ENCODE measurements around the gene CAD. TPM values are rescaled to one million over a fixed set of nuclear protein-coding genes. Genes with fewer than 3 reads are reported as not detected.
"Not testable (repeated sequence)": the region's sequence is repeated elsewhere in the genome, so short reads cannot be mapped to it uniquely, and the experiment has no call there.

Gene CAD
- total RNA-seq, 1 experiment from 2014 or later = 57.8 TPM

GRCh38 chr2:27264253-27264752 is 47.1 kb downstream of the CAD start:
- no peaks in the 10 kb centered on the region for H3K9me3 ChIP-seq (replicated peaks)
- peak overlapping the region; percentile 46 for H3K4me3 ChIP-seq
- H3K4me1 ChIP-seq = peaks cover 5% of the 10 kb centered on the region; the same call in 1 of the 2 replicates
- no peaks in the 10 kb centered on the region for H3K36me3 ChIP-seq
- no peak for DNase-seq
- no peak overlapping the region for H3K27ac ChIP-seq
- H3K27me3 ChIP-seq = peaks cover 35% of the 10 kb centered on the region

GRCh38 chr2:27264753-27265535 is 47.8 kb downstream of the CAD start:
- Histone ChIP-seq H3K27ac (no peak overlapping the region), H3K9me3 (replicated peaks) (no peaks in the 10 kb centered on the region), H3K27me3 (peaks cover 35% of the 10 kb centered on the region), H3K36me3 (no peaks in the 10 kb centered on the region), H3K4me3 (peak overlapping the region; percentile 46), H3K4me1 (peaks cover 5% of the 10 kb centered on the region; the same call in 1 of the 2 replicates)
- DNase-seq = peak; percentile 82 to 87

GRCh38 chr2:27265536-27265870 is 48.3 kb downstream of the CAD start:
- H3K4me3 ChIP-seq = no peak overlapping the region
- H3K9me3 ChIP-seq (replicated peaks) = no peaks in the 10 kb centered on the region
- peaks cover 36% of the 10 kb centered on the region for H3K27me3 ChIP-seq

GRCh38 chr2:27268296-27268695 is 51.1 kb downstream of the CAD start:
- not testable (repeated sequence) for H3K4me3 ChIP-seq; H3K27ac ChIP-seq; H3K9me3 ChIP-seq (replicated peaks); DNase-seq; H3K4me1 ChIP-seq; H3K36me3 ChIP-seq
- H3K27me3 ChIP-seq = peaks cover 32% of the 10 kb centered on the region

More at GRCh38 chr2:27265536-27265870, 48.3 kb downstream of the CAD start:
- DNase-seq = no peak
- Histone ChIP-seq H3K36me3 (no peaks in the 10 kb centered on the region), H3K27ac (no peak overlapping the region), H3K4me1 (peaks cover 5% of the 10 kb centered on the region; the same call in 1 of the 2 replicates)

GRCh38 chr2:27270131-27270530 is 53.0 kb downstream of the CAD start:
- Histone ChIP-seq H3K4me1 (no peaks in the 10 kb centered on the region; the same call in 1 of the 2 replicates), H3K36me3 (no peaks in the 10 kb centered on the region), H3K27ac (no peak overlapping the region), H3K4me3 (no peak overlapping the region), H3K9me3 (replicated peaks) (no peaks in the 10 kb centered on the region), H3K27me3 (peaks cover 27% of the 10 kb centered on the region)
- no peak for DNase-seq

- DNase-seq = no peak
- no peaks in the 10 kb centered on the region for H3K36me3 ChIP-seq
- H3K27me3 ChIP-seq = peaks cover 25% of the 10 kb centered on the region
- no peaks in the 10 kb centered on the region for H3K9me3 ChIP-seq (replicated peaks)
- H3K27ac ChIP-seq = no peak overlapping the region
- no peaks in the 10 kb centered on the region for H3K4me1 ChIP-seq
- H3K4me3 ChIP-seq = no peak overlapping the region
Observed at GRCh38 chr2:27270670-27271069, 53.5 kb downstream of the CAD start.

GRCh38 chr2:27271631-27272340 is 54.6 kb downstream of the CAD start:
- DNase-seq = no peak
- Histone ChIP-seq H3K9me3 (replicated peaks) (no peaks in the 10 kb centered on the region), H3K27me3 (peaks cover 28% of the 10 kb centered on the region), H3K4me1 (no peaks in the 10 kb centered on the region), H3K36me3 (no peaks in the 10 kb centered on the region), H3K27ac (no peak overlapping the region), H3K4me3 (no peak overlapping the region)

GRCh38 chr2:27272537-27273522 is 55.7 kb downstream of the CAD start:
- H3K27ac ChIP-seq; DNase-seq; H3K4me1 ChIP-seq; H3K36me3 ChIP-seq; H3K4me3 ChIP-seq; H3K9me3 ChIP-seq (replicated peaks): not testable (repeated sequence)
- H3K27me3 ChIP-seq = peaks cover 28% of the 10 kb centered on the region

- Histone ChIP-seq H3K4me3 (no peak within 1 kb of the TSS), H3K27me3 (peaks cover 28% of the 10 kb centered on the region), H3K9me3 (replicated peaks) (no peaks in the 10 kb centered on the region), H3K27ac (no peak within 1 kb of the TSS), H3K4me1 (no peaks in the 10 kb centered on the region), H3K36me3 (no peaks in the 10 kb centered on the region)
- DNase-seq = no peak
Observed at GRCh38 chr2:27275211-27276150, 58.3 kb downstream of the CAD start, which contains the start of gene DNAJC5G. Gene DNAJC5G (plus strand): TSS chr2:27275433. CDS start chr2:27276729, 1,296 bp downstream.

GRCh38 chr2:27278010-27278409 is 60.8 kb downstream of the CAD start:
- H3K27ac ChIP-seq = no peak overlapping the region
- no peaks in the 10 kb centered on the region for H3K9me3 ChIP-seq (replicated peaks)
- H3K36me3 ChIP-seq = no peaks in the 10 kb centered on the region
- H3K27me3 ChIP-seq = peaks cover 17% of the 10 kb centered on the region
- no peak for DNase-seq
- H3K4me1 ChIP-seq = peaks cover 15% of the 10 kb centered on the region
- no peak overlapping the region for H3K4me3 ChIP-seq

- Histone ChIP-seq H3K27me3 (peaks cover 8% of the 10 kb centered on the region; the same call in 1 of the 2 replicates), H3K4me1 (peaks cover 18% of the 10 kb centered on the region), H3K9me3 (replicated peaks) (no peaks in the 10 kb centered on the region), H3K27ac (no peak overlapping the region), H3K36me3 (no peaks in the 10 kb centered on the region), H3K4me3 (no peak overlapping the region)
- no peak for DNase-seq
Observed at GRCh38 chr2:27280826-27281225, 63.7 kb downstream of the CAD start.

GRCh38 chr2:27281442-27281841 is 64.3 kb downstream of the CAD start:
- no peaks in the 10 kb centered on the region for H3K36me3 ChIP-seq
- DNase-seq = no peak
- peaks cover 18% of the 10 kb centered on the region for H3K4me1 ChIP-seq
- no peaks in the 10 kb centered on the region for H3K9me3 ChIP-seq (replicated peaks)
- no peak overlapping the region for H3K27ac ChIP-seq
- peaks cover 8% of the 10 kb centered on the region; the same call in 1 of the 2 replicates for H3K27me3 ChIP-seq
- H3K4me3 ChIP-seq = no peak overlapping the region

GRCh38 chr2:27281855-27282559 is 64.8 kb downstream of the CAD start, which contains the start of gene TRIM54:
Gene TRIM54 (plus strand): TSS chr2:27282429. CDS start chr2:27282732, 303 bp downstream.
- Histone ChIP-seq H3K36me3 (no peaks in the 10 kb centered on the region), H3K9me3 (replicated peaks) (no peaks in the 10 kb centered on the region), H3K4me3 (no peak within 1 kb of the TSS), H3K4me1 (peaks cover 18% of the 10 kb centered on the region), H3K27me3 (peaks cover 8% of the 10 kb centered on the region; the same call in 1 of the 2 replicates), H3K27ac (no peak within 1 kb of the TSS)
- DNase-seq = peak; percentile 50 to 56

Measured in SJCRH30 (cell line).